Loucy (cell line): ENCODE measurements around the gene CNTN5.

ENCODE experiments used
- H2AFZ ChIP-seq: fragments of 200-600 bp; sonication (generic); 2 replicates; pipeline ENCODE4 v1.6.0; 2016; ENCODE audit warnings: antibody characterized with exemption, mild to moderate bottlenecking, low read length, moderate library complexity
- H3F3A ChIP-seq: fragments of 200-600 bp; 2 replicates; pipeline ENCODE4 v1.6.0; 2016; ENCODE audit warnings: antibody characterized with exemption, low read depth, mild to moderate bottlenecking
- H3K27me3 ChIP-seq: fragments of 200-600 bp; sonication (generic); 2 replicates; pipeline ENCODE4 v1.6.1; 2014; ENCODE audit warnings: low read length, mild to moderate bottlenecking; ENCODE audit not compliant: insufficient read depth, poor library complexity, severe bottlenecking
- H3K36me3 ChIP-seq: fragments of 200-600 bp; sonication (generic); 2 replicates; pipeline ENCODE4 v1.6.1; 2016; ENCODE audit warnings: low read length; ENCODE audit not compliant: insufficient read depth
- H3K4me1 ChIP-seq: fragments of 200-600 bp; sonication (generic); 2 replicates; pipeline ENCODE4 v1.5.1; 2014; ENCODE audit warnings: low read length, mild to moderate bottlenecking; ENCODE audit not compliant: insufficient read depth, poor library complexity, severe bottlenecking
- H3K4me2 ChIP-seq: fragments of 200-600 bp; sonication (generic); 2 replicates; pipeline ENCODE4 v1.6.0; 2014; ENCODE audit warnings: antibody characterized with exemption, low read length, low read depth, mild to moderate bottlenecking; ENCODE audit not compliant: poor library complexity, severe bottlenecking
- H3K4me3 ChIP-seq: fragments of 200-600 bp; sonication (generic); 2 replicates; pipeline ENCODE4 v1.5.1; 2014; ENCODE audit warnings: low read length, mild to moderate bottlenecking, mixed read lengths; ENCODE audit not compliant: poor library complexity, severe bottlenecking
- H3K79me2 ChIP-seq: fragments of 200-600 bp; sonication (generic); 2 replicates; pipeline ENCODE4 v1.6.1; 2014; ENCODE audit warnings: low read length; ENCODE audit not compliant: insufficient read depth
- H3K9ac ChIP-seq: fragments of 200-600 bp; sonication (generic); 2 replicates; pipeline ENCODE4 v1.6.0; 2014; ENCODE audit warnings: mild to moderate bottlenecking, low read depth, low read length, moderate library complexity; ENCODE audit not compliant: poor library complexity, severe bottlenecking
- H3K9me2 ChIP-seq: fragments of 200-600 bp; sonication (generic); replicated peaks from 2 replicates; pipeline ENCODE4 v1.6.1; 2016; ENCODE audit warnings: low read depth, low read length, mixed read lengths
- H3K9me3 ChIP-seq: fragments of 200-600 bp; sonication (generic); 2 replicates; pipeline ENCODE4 v1.6.1; 2014; ENCODE audit warnings: mild to moderate bottlenecking, antibody characterized with exemption, low read length, low read depth; ENCODE audit not compliant: insufficient read depth
- H4K20me1 ChIP-seq: fragments of 200-600 bp; sonication (generic); 2 replicates; pipeline ENCODE4 v1.6.0; 2014; ENCODE audit warnings: antibody characterized with exemption, low read length, mild to moderate bottlenecking; ENCODE audit not compliant: insufficient read depth, poor library complexity, severe bottlenecking
- EZH2phosphoT487 ChIP-seq: fragments of 200-600 bp; IDR thresholded peaks from 2 replicates; pipeline ENCODE4 v1.6.1; 2018; ENCODE audit warnings: antibody characterized with exemption, mild to moderate bottlenecking, moderate library complexity, borderline replicate concordance
- TF ChIP-seq, protein P1 (sequence below): fragments of 200-600 bp; sonication (generic); conservative IDR thresholded peaks from 2 replicates; pipeline ENCODE4 v1.5.1; 2014; ENCODE audit warnings: mild to moderate bottlenecking, antibody characterized with exemption, low read length

Gene CNTN5

DNA sequence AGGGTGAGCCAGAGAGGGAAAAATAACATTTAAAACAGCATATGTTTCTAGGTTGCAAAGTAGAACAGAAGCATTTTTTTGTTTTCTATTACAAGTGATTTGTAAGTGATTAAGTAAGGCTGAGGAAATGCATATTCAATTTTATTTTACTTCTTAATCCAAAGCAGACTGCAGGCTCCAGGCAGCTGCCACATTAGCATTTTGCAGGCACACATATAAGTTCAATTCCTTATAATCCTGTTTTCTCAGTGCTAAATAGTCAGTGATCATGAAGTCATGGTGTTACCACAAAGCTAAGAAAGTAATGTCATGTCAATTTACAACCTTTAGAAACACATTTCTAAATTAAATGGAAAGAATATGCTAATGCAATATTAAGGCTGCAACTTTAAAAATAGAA lies 149.8 kb downstream of the CNTN5 start:
- Histone ChIP-seq H3K4me1 (no peaks in the 10 kb centered on the region), H3K27me3 (no peaks in the 10 kb centered on the region), H3K4me2 (no peak overlapping the region), H3K79me2 (no peaks in the 10 kb centered on the region), H3K9me3 (no peaks in the 10 kb centered on the region), H3K36me3 (no peaks in the 10 kb centered on the region), H3K9me2 (no peaks in the 10 kb centered on the region), H2AFZ (no peak overlapping the region), H4K20me1 (no peaks in the 10 kb centered on the region), H3F3A (no peaks in the 10 kb centered on the region), H3K4me3 (no peak overlapping the region), H3K9ac (no peak overlapping the region)
- TF ChIP-seq EZH2phosphoT487: no peak
- TF ChIP-seq, protein P1, sequence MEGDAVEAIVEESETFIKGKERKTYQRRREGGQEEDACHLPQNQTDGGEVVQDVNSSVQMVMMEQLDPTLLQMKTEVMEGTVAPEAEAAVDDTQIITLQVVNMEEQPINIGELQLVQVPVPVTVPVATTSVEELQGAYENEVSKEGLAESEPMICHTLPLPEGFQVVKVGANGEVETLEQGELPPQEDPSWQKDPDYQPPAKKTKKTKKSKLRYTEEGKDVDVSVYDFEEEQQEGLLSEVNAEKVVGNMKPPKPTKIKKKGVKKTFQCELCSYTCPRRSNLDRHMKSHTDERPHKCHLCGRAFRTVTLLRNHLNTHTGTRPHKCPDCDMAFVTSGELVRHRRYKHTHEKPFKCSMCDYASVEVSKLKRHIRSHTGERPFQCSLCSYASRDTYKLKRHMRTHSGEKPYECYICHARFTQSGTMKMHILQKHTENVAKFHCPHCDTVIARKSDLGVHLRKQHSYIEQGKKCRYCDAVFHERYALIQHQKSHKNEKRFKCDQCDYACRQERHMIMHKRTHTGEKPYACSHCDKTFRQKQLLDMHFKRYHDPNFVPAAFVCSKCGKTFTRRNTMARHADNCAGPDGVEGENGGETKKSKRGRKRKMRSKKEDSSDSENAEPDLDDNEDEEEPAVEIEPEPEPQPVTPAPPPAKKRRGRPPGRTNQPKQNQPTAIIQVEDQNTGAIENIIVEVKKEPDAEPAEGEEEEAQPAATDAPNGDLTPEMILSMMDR: no peak

DNA sequence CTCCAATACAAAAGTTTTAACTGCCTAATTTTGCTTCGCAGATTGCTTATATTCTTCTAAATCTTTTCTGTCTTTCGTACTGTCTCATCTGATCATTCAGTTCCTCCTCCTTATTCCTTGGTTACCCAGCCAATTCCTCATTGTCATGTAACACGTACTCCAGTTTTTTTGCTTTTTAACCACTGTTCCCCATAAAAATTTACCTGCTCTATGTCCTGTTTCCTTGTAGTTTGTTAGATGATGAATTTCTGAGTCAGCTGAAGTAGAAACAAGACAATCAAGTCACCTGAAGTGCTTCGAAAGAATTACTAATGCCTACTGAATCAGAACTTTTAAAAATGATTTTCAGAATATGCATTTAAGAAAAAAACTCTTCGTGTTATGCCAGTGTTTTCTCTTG lies 150.6 kb downstream of the CNTN5 start:
- Histone ChIP-seq H3K9me2 (no peaks in the 10 kb centered on the region), H3K9ac (no peak overlapping the region), H3K9me3 (no peaks in the 10 kb centered on the region), H3K27me3 (no peaks in the 10 kb centered on the region), H3K79me2 (no peaks in the 10 kb centered on the region), H3K4me1 (no peaks in the 10 kb centered on the region), H3F3A (no peaks in the 10 kb centered on the region), H3K36me3 (no peaks in the 10 kb centered on the region), H2AFZ (no peak overlapping the region), H3K4me2 (no peak overlapping the region), H3K4me3 (no peak overlapping the region), H4K20me1 (no peaks in the 10 kb centered on the region)
- no peak for TF ChIP-seq EZH2phosphoT487
- TF ChIP-seq, protein P1: no peak

DNA sequence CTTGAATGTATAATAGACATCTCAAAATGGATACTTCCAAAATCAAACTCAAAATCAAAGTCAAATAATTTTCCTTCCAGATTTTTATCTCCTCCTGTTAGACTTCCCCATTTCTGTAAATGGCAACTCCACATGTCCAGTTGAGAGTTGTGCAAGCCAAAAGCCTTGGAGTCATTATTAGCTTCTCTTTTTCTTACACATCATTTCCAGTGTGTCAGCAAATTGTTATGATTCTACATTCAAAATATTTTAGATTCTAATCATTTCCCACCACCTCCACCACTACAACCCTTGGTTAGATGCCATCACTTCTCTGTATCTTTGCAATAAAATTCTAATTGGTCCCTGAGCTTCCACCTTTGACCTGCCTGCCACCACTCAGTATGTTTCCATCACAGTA lies 155.7 kb downstream of the CNTN5 start:
- Histone ChIP-seq H3K9me3 (no peaks in the 10 kb centered on the region), H3K4me1 (no peaks in the 10 kb centered on the region)

More for the DNA sequence above, 155.7 kb downstream of the CNTN5 start:
- Histone ChIP-seq H3K27me3 (no peaks in the 10 kb centered on the region), H2AFZ (no peak overlapping the region), H3K9ac (no peak overlapping the region), H3F3A (no peaks in the 10 kb centered on the region), H4K20me1 (no peaks in the 10 kb centered on the region), H3K4me3 (no peak overlapping the region), H3K79me2 (no peaks in the 10 kb centered on the region), H3K4me2 (no peak overlapping the region), H3K9me2 (no peaks in the 10 kb centered on the region), H3K36me3 (no peaks in the 10 kb centered on the region)
- TF ChIP-seq EZH2phosphoT487: no peak
- TF ChIP-seq, protein P1: no peak
